ENCODE results near the gene SLFN12L.

DNA sequence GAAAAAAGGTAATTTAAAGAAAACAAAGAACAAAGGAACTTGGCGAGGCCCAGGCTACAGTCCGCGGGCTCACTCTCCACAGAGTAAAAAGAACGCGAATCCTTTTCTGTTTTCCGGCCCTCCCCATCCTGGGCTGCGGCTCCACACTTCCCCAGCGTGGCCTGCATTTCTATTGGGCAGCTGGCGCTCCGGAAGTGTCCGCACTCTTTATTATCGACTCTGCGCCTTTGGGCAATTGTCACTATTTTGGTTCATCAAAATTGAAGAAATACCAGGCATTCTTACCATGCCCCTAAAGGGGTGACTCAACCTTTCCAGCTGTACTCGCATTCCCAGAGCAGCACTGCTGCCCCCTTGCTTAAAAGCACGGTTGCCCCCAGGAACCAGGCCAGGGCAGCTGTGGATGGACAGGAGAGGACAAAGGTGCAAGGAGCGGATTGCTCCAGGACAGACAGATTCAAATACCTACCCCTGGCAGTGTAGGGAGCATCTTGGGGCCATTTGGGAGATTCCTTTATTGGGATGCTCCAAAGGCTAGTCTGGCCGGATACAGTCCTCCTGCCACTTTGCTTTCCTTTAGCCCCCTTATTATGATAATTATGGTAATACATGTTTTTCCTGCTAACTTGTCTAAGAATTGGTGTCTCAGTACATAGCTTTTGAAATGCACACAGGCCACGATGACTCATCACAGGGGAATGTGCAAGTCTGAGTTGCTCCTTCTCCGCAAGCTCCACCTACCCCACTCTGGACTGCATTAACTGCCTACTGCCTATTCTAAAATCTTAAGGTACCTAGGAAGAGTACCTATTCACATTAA lies 104.2 kb downstream of the SLFN12L start:
- TF ChIP-seq ARNT (IDR thresholded peaks at IDR 0.05) (no peak), LEF1 (IDR thresholded peaks at IDR 0.05; ENCODE audit: borderline replicate concordance) (no peak), TARDBP (IDR thresholded peaks at IDR 0.05) (no peak)
